ENCODE results near the gene MED13L.

- TF ChIP-seq POLR2AphosphoS5 (IDR thresholded peaks at IDR 0.05; ENCODE audit: low read depth, low read length) (no peak), TAF1 (IDR thresholded peaks at IDR 0.05; ENCODE audit: borderline replicate concordance, insufficient read depth, low read length) (no peak), REST (IDR thresholded peaks at IDR 0.05; ENCODE audit: insufficient read depth in 1 of 2, low read depth in 2 of 2, low read length in 2 of 2) (no peak), SIN3A (IDR thresholded peaks at IDR 0.05; ENCODE audit: borderline replicate concordance, insufficient read depth, low read length) (no peak), FOXP2 (optimal IDR thresholded peaks at IDR 0.05; ENCODE audit: borderline replicate concordance, extremely low read depth, extremely low read length, insufficient read depth) (no peak)
Observed at GRCh38 chr12:115938794-115939377, 338.6 kb downstream of the MED13L start.

All from PFSK-1 (cell line).